ENCODE results near the gene DNASE2B. TPM values are rescaled to one million over a fixed set of nuclear protein-coding genes. Genes with fewer than 3 reads are reported as not detected.

Gene DNASE2B
- total RNA-seq, 1 donor from 2014 or later, result not detected

DNA sequence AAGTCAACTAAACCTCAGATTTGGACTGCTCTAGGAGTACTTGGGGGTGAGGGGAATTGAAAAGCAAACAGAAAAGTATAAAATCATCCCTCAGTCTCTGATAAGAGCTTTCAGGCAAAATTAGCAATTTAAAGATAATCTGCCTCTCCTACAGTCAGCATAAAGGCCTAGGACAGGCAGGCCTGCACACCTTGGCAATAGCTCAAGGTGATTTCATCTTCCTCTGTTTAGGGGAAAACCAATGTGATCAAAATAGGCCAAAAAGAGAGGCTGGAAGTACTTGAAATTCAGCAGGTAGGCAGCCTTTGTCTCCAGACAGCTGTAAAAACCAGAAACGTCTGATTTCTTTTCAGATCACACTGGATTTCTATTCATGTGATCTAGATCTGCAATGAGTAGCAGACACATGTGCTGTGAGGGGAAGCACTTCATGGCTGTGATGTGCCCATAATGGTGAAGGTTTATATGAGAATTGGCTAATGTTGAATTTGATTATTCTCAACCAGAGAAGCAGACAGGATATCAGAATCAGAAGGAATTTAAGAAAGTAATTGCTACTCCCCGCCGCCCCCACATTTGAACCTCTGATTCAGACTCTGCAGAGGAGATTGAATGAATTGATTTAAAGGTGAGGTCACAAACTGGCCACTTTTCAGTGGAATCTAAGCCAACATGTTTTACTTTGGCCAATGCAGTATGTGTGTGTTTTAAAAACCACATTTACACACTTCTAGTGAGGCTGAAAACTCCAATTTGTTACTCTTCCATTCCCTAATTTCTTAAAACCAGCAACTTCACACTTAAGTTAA, 45.8 kb upstream of the DNASE2B start:
- peaks cover 20% of the 10 kb centered on the region for H3K4me1 ChIP-seq
- no peaks in the 10 kb centered on the region for H3K27me3 ChIP-seq
- H3K4me3 ChIP-seq, result no peak overlapping the region
- no peak for TF ChIP-seq POLR2A (IDR thresholded peaks at IDR 0.05)
- TF ChIP-seq, protein P1, sequence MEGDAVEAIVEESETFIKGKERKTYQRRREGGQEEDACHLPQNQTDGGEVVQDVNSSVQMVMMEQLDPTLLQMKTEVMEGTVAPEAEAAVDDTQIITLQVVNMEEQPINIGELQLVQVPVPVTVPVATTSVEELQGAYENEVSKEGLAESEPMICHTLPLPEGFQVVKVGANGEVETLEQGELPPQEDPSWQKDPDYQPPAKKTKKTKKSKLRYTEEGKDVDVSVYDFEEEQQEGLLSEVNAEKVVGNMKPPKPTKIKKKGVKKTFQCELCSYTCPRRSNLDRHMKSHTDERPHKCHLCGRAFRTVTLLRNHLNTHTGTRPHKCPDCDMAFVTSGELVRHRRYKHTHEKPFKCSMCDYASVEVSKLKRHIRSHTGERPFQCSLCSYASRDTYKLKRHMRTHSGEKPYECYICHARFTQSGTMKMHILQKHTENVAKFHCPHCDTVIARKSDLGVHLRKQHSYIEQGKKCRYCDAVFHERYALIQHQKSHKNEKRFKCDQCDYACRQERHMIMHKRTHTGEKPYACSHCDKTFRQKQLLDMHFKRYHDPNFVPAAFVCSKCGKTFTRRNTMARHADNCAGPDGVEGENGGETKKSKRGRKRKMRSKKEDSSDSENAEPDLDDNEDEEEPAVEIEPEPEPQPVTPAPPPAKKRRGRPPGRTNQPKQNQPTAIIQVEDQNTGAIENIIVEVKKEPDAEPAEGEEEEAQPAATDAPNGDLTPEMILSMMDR (IDR thresholded peaks at IDR 0.05), result no peak
- no peak for TF ChIP-seq POLR2AphosphoS5 (IDR thresholded peaks at IDR 0.05; ENCODE audit: insufficient read depth in 1 of 2, low read depth in 1 of 2)
- intact Hi-C loops (cut with DNase I), result no loop called here
- no peak overlapping the region for H3K27ac ChIP-seq
- DNase-seq (ENCODE audit: extremely low spot score in 2 of 2), result no peak
- no peaks in the 10 kb centered on the region for H3K9me3 ChIP-seq
- H3K36me3 ChIP-seq, result no peaks in the 10 kb centered on the region

DNA sequence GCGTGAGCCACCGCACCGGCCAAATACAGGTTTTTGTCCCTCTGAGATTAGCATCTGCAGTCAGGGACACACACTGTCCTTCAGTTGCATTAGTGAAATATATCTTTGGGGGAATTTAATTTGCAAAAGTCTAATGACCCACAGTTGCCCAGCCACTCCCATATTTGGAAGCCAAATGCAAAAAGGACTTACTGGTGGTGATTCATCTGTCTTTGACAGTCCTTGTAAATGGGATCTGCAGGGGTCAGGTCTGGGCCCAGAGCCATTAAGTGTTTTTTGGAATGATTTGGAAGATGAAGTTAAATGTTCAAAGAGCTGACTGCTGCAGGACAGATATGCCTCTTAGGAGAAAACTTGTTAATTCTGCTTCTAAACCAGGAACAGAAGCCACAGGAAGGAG, 44.6 kb upstream of the DNASE2B start:
- intact Hi-C loops (cut with DNase I), result no loop called here
- H3K4me1 ChIP-seq, result peaks cover 20% of the 10 kb centered on the region
- no peak overlapping the region for H3K27ac ChIP-seq

DNA sequence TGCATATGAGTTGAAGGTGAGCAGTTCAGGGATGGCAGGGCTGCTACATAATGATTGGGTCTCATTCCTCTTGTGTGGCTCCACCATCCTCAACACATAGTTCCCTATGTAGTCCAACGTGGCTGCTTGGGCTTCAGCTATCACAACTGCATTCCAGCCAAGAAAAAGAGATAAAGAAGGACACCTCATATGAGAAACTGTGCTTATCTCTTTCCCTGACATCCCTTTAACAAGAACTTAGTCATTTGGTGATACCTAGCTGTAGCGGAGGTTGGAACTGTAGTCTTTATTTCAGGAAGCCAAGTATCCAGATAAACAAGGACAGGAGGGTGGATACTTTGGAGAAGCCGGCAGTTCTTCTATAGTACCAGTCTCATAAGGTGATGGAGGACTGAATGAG, 42.7 kb upstream of the DNASE2B start:
- Histone ChIP-seq H3K36me3 (no peaks in the 10 kb centered on the region), H3K4me3 (no peak overlapping the region), H3K4me1 (peaks cover 20% of the 10 kb centered on the region), H3K27me3 (no peaks in the 10 kb centered on the region), H3K9me3 (no peaks in the 10 kb centered on the region), H3K27ac (no peak overlapping the region)
- DNase-seq (ENCODE audit: extremely low spot score in 2 of 2), result no peak
- intact Hi-C loops (cut with DNase I), result no loop called here
- TF ChIP-seq, protein P1 (IDR thresholded peaks at IDR 0.05), result no peak
- TF ChIP-seq POLR2A (IDR thresholded peaks at IDR 0.05) (no peak), POLR2AphosphoS5 (IDR thresholded peaks at IDR 0.05; ENCODE audit: insufficient read depth in 1 of 2, low read depth in 1 of 2) (no peak)

More for the DNA sequence above, 44.6 kb upstream of the DNASE2B start:
- no peak for TF ChIP-seq POLR2AphosphoS5 (IDR thresholded peaks at IDR 0.05; ENCODE audit: insufficient read depth in 1 of 2, low read depth in 1 of 2)
- TF ChIP-seq POLR2A (IDR thresholded peaks at IDR 0.05), result no peak
- TF ChIP-seq, protein P1 (IDR thresholded peaks at IDR 0.05), result no peak
- no peak for DNase-seq (ENCODE audit: extremely low spot score in 2 of 2)
- no peaks in the 10 kb centered on the region for H3K9me3 ChIP-seq
- H3K36me3 ChIP-seq, result no peaks in the 10 kb centered on the region
- no peaks in the 10 kb centered on the region for H3K27me3 ChIP-seq
- H3K4me3 ChIP-seq, result no peak overlapping the region

DNA sequence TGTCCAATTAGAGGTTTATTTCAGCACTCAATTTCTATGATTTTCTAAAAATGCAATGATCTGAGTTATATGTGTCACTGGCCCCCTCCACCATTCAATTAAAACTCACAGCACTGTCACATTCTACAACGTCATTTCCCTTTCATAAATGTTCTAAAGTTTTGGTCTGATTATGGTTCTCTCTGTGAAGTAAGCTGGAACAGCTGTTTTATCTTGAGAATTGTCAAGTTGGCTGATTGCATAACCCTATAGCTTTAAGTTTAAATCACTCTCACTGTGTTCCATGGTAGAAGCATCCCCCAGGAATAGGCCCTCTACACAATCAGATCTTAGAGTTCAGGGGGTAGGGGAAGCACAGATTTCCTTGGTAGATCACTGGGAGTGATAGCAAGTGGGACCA, 41.4 kb upstream of the DNASE2B start:
- no peaks in the 10 kb centered on the region for H3K27me3 ChIP-seq
- H3K4me3 ChIP-seq, result no peak overlapping the region
- intact Hi-C loops (cut with DNase I), result no loop called here
- no peak for DNase-seq (ENCODE audit: extremely low spot score in 2 of 2)
- TF ChIP-seq POLR2AphosphoS5 (IDR thresholded peaks at IDR 0.05; ENCODE audit: insufficient read depth in 1 of 2, low read depth in 1 of 2), result no peak
- TF ChIP-seq POLR2A (IDR thresholded peaks at IDR 0.05), result no peak
- TF ChIP-seq, protein P1 (IDR thresholded peaks at IDR 0.05), result no peak
- no peaks in the 10 kb centered on the region for H3K36me3 ChIP-seq
- peaks cover 20% of the 10 kb centered on the region for H3K4me1 ChIP-seq
- no peak overlapping the region for H3K27ac ChIP-seq
- no peaks in the 10 kb centered on the region for H3K9me3 ChIP-seq

DNA sequence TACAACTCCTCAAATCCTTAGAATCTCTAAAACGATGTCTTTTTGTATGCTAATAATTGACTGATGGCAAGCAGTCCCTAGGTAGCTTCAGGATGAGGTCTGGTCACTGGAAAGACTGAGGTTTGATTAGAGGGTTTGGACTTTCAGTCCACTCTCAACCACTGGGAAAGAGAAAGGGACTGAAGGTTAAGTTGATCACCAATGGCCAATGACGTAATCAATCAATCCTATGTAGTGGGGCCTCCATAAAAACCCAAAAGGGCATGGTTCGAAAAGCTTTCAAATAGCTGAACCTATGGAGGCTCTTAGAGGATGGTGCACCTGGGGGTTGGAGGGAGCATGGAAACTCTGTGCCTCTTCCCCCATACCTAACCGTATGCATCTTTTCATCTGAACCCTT, 39.6 kb upstream of the DNASE2B start:
- Histone ChIP-seq H3K9me3 (no peaks in the 10 kb centered on the region), H3K4me1 (peaks cover 7% of the 10 kb centered on the region), H3K36me3 (no peaks in the 10 kb centered on the region), H3K27ac (no peak overlapping the region), H3K4me3 (no peak overlapping the region), H3K27me3 (no peaks in the 10 kb centered on the region)
- no peak for TF ChIP-seq POLR2A (IDR thresholded peaks at IDR 0.05)
- intact Hi-C loops (cut with DNase I), result no loop called here
- DNase-seq (ENCODE audit: extremely low spot score in 2 of 2), result no peak

All from vagina (tissue), 2 donors.